ENCODE results near the gene ALKBH6. TPM values are rescaled to one million over a fixed set of nuclear protein-coding genes. Genes with fewer than 3 reads are reported as not detected.

The ALKBH6 gene
- total and polyA plus RNA-seq, 4 donors = 6.3 to 11.8 (median 8.8) TPM

DNA sequence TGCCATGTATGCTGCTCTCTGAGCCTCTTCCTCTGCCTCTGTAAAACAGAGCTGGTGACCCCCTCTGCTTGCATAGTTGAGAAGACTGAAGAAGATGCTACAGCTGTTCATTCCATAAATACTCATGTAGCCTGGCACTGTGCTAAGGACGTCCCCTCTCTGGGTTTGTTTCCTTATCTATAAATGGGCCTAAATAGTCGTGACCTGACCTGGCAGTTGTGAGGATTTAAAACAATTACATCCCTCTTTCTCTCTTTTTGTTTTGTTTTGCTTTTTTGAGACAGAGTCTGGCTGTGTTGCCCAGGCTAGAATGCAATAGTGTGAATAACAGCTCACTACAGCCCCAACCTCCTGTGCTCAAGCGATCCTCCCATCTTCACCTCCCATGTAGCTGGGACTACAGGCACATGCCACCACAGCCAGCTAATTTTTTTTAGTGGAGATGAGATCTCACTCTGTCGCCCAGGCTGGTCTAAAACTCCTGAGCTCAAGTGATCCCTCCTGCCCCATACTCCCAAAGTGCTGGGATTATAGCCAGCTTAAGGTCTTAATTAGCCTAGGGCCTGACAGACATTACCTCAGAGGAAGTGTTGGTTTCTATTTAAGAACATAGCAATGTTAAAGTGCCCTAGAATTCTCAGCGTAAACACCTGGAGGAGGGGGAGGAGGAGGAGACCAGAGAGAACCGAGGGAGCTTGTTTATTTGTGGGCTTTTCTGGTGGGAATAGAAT, 45.3 kb upstream of the ALKBH6 start:
- no peaks in the 10 kb centered on the region for H3K27me3 ChIP-seq (ENCODE audit: control insufficient read depth in 4 of 4, insufficient read depth in 4 of 4, low read length in 3 of 4)
- H3K4me3 ChIP-seq (ENCODE audit: low read depth in 1 of 3, low read length in 3 of 3) = no peak overlapping the region
- DNase-seq (ENCODE audit: low spot score) = no peak
- peaks cover 3 to 23% (median 20%) of the 10 kb centered on the region in 4 donors for H3K4me1 ChIP-seq (ENCODE audit: control insufficient read depth in 4 of 4, insufficient read depth in 4 of 4, low read length in 3 of 4)
- H3K36me3 ChIP-seq (ENCODE audit: control insufficient read depth in 4 of 4, insufficient read depth in 3 of 4, low read depth in 1 of 4, low read length in 3 of 4) = no peaks in the 10 kb centered on the region
- H3K27ac ChIP-seq (ENCODE audit: low read depth in 1 of 2, low read length in 2 of 2) = peak overlapping the region in 1 of 2 donors; percentile 69
- 77% methylated on average over 6 of the region's 6 CpGs for WGBS
- no peak overlapping the region for H3K9ac ChIP-seq (ENCODE audit: low read depth in 1 of 2, low read length in 2 of 2)
- TF ChIP-seq, protein P1, sequence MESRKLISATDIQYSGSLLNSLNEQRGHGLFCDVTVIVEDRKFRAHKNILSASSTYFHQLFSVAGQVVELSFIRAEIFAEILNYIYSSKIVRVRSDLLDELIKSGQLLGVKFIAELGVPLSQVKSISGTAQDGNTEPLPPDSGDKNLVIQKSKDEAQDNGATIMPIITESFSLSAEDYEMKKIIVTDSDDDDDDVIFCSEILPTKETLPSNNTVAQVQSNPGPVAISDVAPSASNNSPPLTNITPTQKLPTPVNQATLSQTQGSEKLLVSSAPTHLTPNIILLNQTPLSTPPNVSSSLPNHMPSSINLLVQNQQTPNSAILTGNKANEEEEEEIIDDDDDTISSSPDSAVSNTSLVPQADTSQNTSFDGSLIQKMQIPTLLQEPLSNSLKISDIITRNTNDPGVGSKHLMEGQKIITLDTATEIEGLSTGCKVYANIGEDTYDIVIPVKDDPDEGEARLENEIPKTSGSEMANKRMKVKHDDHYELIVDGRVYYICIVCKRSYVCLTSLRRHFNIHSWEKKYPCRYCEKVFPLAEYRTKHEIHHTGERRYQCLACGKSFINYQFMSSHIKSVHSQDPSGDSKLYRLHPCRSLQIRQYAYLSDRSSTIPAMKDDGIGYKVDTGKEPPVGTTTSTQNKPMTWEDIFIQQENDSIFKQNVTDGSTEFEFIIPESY (IDR thresholded peaks at IDR 0.05) = no peak
- TF ChIP-seq NR2F2 (IDR thresholded peaks at IDR 0.05) (no peak), SP1 (IDR thresholded peaks at IDR 0.05) (no peak), TAF1 (conservative IDR thresholded peaks at IDR 0.05) (no peak), FOXA1 (IDR thresholded peaks at IDR 0.05) (no peak), JUND (IDR thresholded peaks at IDR 0.05) (no peak), GABPA (IDR thresholded peaks at IDR 0.05 in 1 of 2, conservative IDR thresholded peaks at IDR 0.05 in 1 of 2) (no peak), YY1 (IDR thresholded peaks at IDR 0.05) (no peak)
- TF ChIP-seq, protein P2, sequence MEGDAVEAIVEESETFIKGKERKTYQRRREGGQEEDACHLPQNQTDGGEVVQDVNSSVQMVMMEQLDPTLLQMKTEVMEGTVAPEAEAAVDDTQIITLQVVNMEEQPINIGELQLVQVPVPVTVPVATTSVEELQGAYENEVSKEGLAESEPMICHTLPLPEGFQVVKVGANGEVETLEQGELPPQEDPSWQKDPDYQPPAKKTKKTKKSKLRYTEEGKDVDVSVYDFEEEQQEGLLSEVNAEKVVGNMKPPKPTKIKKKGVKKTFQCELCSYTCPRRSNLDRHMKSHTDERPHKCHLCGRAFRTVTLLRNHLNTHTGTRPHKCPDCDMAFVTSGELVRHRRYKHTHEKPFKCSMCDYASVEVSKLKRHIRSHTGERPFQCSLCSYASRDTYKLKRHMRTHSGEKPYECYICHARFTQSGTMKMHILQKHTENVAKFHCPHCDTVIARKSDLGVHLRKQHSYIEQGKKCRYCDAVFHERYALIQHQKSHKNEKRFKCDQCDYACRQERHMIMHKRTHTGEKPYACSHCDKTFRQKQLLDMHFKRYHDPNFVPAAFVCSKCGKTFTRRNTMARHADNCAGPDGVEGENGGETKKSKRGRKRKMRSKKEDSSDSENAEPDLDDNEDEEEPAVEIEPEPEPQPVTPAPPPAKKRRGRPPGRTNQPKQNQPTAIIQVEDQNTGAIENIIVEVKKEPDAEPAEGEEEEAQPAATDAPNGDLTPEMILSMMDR (IDR thresholded peaks at IDR 0.05; ENCODE audit: low read depth, low read length, missing input control) = no peak
- no peaks in the 10 kb centered on the region for H3K9me3 ChIP-seq (ENCODE audit: control insufficient read depth in 4 of 4, low read length in 3 of 4)

- no peaks in the 10 kb centered on the region for H3K27me3 ChIP-seq (ENCODE audit: control insufficient read depth in 4 of 4, insufficient read depth in 4 of 4, low read length in 3 of 4)
- no peaks in the 10 kb centered on the region for H3K36me3 ChIP-seq (ENCODE audit: control insufficient read depth in 4 of 4, insufficient read depth in 3 of 4, low read depth in 1 of 4, low read length in 3 of 4)
- no peak overlapping the region for H3K4me3 ChIP-seq (ENCODE audit: low read depth in 1 of 3, low read length in 3 of 3)
- H3K4me1 ChIP-seq (ENCODE audit: control insufficient read depth in 4 of 4, insufficient read depth in 4 of 4, low read length in 3 of 4) = peaks cover 3 to 25% (median 20%) of the 10 kb centered on the region in 4 donors
- H3K9ac ChIP-seq (ENCODE audit: low read depth in 1 of 2, low read length in 2 of 2) = no peak overlapping the region
- DNase-seq (ENCODE audit: low spot score) = no peak
- WGBS = 59% methylated on average over 12 of the region's 12 CpGs
- peak overlapping the region; percentile 33 to 69 for H3K27ac ChIP-seq (ENCODE audit: low read depth in 1 of 2, low read length in 2 of 2)
- no peaks in the 10 kb centered on the region for H3K9me3 ChIP-seq (ENCODE audit: control insufficient read depth in 4 of 4, low read length in 3 of 4)
- TF ChIP-seq JUND (IDR thresholded peaks at IDR 0.05) = no peak
- TF ChIP-seq HNF4G (IDR thresholded peaks at IDR 0.05) = peak; percentile 17
- no peak for TF ChIP-seq FOXA1 (IDR thresholded peaks at IDR 0.05)
- no peak for TF ChIP-seq GABPA (IDR thresholded peaks at IDR 0.05 in 1 of 2, conservative IDR thresholded peaks at IDR 0.05 in 1 of 2)
- TF ChIP-seq NR2F2 (IDR thresholded peaks at IDR 0.05) = peak; percentile 16
- TF ChIP-seq HNF4A (conservative IDR thresholded peaks at IDR 0.05) = peak; percentile 71 to 72
- TF ChIP-seq, protein P3, sequence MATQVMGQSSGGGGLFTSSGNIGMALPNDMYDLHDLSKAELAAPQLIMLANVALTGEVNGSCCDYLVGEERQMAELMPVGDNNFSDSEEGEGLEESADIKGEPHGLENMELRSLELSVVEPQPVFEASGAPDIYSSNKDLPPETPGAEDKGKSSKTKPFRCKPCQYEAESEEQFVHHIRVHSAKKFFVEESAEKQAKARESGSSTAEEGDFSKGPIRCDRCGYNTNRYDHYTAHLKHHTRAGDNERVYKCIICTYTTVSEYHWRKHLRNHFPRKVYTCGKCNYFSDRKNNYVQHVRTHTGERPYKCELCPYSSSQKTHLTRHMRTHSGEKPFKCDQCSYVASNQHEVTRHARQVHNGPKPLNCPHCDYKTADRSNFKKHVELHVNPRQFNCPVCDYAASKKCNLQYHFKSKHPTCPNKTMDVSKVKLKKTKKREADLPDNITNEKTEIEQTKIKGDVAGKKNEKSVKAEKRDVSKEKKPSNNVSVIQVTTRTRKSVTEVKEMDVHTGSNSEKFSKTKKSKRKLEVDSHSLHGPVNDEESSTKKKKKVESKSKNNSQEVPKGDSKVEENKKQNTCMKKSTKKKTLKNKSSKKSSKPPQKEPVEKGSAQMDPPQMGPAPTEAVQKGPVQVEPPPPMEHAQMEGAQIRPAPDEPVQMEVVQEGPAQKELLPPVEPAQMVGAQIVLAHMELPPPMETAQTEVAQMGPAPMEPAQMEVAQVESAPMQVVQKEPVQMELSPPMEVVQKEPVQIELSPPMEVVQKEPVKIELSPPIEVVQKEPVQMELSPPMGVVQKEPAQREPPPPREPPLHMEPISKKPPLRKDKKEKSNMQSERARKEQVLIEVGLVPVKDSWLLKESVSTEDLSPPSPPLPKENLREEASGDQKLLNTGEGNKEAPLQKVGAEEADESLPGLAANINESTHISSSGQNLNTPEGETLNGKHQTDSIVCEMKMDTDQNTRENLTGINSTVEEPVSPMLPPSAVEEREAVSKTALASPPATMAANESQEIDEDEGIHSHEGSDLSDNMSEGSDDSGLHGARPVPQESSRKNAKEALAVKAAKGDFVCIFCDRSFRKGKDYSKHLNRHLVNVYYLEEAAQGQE (IDR thresholded peaks at IDR 0.05) = no peak
- TF ChIP-seq FOXA2 (IDR thresholded peaks at IDR 0.05) = no peak
- TF ChIP-seq, protein P1 (IDR thresholded peaks at IDR 0.05) = no peak
- TF ChIP-seq, protein P2 (IDR thresholded peaks at IDR 0.05; ENCODE audit: low read depth, low read length, missing input control) = no peak
- TF ChIP-seq SP1 (IDR thresholded peaks at IDR 0.05) = peak; percentile 91
- peak in 1 of 2 donors; percentile 26 for TF ChIP-seq RXRA (IDR thresholded peaks at IDR 0.05)
- TF ChIP-seq RAD21 (IDR thresholded peaks at IDR 0.05) = no peak
- TF ChIP-seq ATF3 (IDR thresholded peaks at IDR 0.05) = no peak
- peak; percentile 17 for TF ChIP-seq YY1 (IDR thresholded peaks at IDR 0.05)
- TF ChIP-seq MAX (IDR thresholded peaks at IDR 0.05) = no peak
These were observed 44.6 kb upstream of the ALKBH6 start for GRCh38 chr19:36058481-36059179.
